Renal cortical epithelial cell (primary cell): Measurements from ENCODE around the gene ZNF335. TPM values are rescaled to one million over a fixed set of nuclear protein-coding genes. Genes with fewer than 3 reads are reported as not detected.
"Not testable (repeated sequence)": the region's sequence is repeated elsewhere in the genome, so short reads cannot be mapped to it uniquely, and the experiment has no call there.

ENCODE experiments used
- DNase-seq: peaks from one replicate; pipeline ENCODE4 v3.0.0-alpha.2; 2011; ENCODE audit warnings: low read depth
- total RNA-seq: library from RNA; depleted of rRNA; stranded (reverse); fragments of >200 nt; gene quantifications from 2 replicates; pipeline ENCODE4 v1.2.3, GENCODE V29; 2014

Gene ZNF335
- total RNA-seq, 1 donor from 2014 or later, result 16.1 TPM

DNA sequence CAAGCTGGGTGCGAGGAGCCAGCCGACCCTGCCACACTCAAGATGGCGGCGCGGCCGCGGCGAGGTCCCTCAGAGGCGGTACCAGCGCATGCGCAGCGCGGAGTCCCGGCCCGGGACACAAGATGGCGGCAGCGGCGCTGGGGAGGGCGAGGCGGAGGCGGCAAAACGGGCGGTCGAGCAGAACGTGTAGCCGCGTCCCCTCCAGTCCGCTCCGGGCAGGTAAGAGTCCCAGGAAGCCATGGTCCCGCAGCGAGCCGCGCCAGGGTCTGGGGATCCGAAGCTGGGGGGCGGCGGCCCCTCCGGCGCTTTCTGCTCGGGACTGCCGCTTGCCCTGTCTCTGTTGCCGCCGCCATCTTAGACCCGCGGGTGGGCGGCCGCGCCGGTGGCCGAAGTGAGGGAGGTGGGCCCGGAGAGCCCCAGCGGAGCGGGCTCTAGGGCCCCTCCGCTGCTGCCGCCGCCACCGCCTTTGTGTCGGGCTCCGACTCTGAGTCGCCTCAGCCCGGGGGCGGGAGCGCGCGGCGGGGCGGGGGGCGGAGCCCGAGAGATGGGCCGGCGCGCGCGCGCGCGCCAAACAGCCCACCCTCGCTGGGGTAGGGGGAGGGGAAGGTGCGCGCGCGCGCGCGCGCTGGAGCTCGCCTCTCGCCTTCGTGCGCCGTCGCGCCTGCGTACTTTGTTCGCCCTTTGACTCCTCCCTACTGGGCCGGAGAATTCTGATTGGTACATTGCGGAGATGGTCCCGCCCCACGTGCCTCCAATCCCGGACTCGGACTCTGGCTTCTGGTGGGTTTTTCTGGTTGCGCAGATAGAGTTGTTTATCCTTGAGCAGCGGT lies 37.2 kb downstream of the ZNF335 start, which contains the start of gene PCIF1:
Gene PCIF1, plus strand, starts transcription at position 98 of the 830 bp plus-strand sequence. CDS start 4,317 bp downstream, outside the sequence.
- peak; percentile 88 for DNase-seq

DNA sequence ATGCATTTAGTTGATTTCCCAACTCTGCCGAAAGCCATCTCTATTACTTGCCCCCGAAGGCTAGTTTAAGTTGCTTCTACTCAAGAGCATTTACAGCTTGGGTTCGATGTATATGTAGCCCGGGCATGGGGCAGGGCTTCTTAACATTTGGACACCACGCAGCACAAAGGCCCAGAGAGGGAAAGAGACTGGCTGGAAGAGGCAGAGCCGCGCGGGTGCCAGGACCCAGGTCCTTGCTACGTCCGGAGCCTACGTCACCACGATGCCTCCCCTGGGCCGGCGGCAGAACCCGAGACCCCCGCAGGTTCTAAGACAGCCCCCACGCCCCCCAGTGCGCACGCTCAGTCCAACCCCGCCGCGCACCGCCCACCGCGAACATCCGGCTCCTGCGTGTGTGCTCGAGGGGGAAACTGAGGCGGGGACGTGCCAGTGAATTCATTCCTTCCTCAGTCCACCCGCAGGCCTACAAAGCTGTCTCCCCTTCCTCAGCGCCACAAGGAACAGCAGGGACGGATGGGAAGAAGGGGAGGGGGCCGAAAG lies 37.9 kb downstream of the ZNF335 start:
- DNase-seq, result no peak

DNA sequence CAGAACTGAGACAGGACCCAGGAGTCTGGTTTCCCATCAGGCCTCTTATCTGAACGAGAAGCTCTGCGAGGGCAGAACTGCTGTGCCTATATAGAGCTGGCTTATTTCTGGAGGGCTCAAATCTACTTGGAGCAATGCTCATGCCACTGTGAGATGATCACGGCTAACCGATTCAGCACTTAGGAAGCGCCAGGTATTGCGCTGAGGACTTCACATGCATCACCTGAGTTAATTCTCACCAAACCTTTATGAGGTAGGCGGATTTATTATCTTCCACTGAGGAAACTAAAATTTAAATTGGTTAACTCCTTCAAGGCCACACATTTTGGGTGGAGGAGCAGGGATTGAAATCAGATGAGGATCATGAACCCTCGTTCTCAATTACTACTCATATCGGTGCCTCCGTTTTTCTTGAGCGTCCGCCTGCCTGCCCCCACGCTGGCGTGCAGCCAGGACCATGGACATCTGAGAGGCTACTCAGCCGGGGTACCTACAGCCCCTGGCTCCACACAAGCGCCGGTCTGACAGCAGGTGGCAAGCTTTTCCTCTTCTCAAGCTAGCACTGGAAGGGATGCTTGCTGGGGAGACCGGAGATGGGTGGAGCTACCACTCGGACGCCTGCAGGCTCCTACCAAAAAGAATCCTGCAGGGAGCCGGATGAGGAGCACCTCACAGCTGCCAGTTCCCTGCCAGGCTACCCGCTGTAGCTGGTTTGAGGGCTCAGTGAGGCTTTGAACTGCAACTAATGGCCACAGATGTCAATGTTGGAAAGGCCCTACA lies 38.5 kb downstream of the ZNF335 start:
- DNase-seq, result peak; percentile 79

DNA sequence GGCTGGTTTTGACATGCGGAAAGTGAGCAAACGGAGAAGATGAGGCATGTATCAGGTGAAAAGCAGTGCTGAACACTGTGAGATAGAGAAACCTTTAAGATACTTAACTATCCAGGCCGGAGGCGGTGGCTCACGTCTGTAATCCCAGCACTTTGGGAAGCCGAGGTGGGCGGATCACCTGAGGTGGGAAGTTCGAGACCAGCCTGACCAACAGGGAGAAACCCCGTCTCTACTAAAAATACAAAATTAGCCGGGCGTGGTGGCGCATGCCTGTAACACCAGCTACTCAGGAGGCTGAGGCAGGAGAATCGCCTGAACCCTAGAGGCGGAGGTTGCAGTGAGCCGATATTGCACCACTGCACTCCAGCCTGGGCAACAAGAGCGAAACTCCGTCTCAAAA lies 40.3 kb downstream of the ZNF335 start:
- not testable (repeated sequence) for DNase-seq

DNA sequence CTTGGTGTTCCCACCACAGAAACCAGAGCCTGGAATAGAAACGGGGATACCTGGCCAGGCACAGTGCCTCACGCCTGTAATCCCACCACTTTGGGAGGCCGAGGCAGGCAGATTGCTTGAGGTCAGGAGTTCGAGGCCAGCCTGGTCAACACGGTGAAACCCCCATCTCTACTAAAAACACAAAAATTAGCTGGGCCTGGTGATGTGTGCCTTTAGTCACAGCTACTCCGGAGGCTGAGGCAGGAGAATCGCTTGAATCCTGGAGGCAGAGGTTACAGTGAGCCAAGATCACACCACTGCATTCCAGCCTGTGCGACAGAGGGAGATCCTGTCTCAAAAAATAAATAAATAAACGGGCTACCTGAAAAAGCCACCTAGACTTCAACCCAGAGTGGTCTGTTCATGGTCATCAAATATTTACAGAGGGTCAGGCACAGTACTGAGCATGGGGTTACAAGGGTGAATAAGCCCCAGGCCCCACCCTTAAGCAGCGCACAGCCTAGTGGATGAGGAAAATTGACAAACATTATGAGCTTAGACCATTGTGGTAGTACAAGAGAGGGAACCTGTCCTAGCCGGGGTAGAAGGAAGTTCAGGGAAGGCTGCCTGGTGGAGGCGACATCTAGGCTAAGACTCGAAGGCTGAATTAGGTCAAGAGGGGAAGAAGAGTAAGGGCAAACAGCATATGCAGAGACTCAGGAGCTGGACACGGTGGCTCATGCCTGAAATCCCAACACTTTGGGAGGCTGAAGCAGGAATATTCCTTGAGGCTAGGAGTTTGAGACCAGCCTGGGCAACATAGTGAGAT lies 44.7 kb downstream of the ZNF335 start:
- no peak for DNase-seq

DNA sequence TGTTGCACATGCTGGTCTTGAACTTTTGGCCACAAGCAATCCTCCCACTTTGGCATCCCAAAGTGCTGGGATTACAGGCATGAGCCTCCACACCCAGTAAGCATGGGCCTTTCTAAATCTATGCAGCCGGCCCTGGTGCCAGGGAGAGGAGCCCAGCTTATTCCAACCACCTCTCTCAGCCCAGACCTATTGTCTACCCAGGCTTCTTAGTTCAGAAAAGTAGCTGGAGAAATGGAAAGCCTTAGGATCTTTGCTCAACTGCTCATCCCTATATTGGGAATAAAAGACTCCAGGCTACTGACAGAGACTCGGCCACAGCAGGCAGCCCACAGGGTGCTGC lies 45.3 kb downstream of the ZNF335 start:
- DNase-seq, result no peak

DNA sequence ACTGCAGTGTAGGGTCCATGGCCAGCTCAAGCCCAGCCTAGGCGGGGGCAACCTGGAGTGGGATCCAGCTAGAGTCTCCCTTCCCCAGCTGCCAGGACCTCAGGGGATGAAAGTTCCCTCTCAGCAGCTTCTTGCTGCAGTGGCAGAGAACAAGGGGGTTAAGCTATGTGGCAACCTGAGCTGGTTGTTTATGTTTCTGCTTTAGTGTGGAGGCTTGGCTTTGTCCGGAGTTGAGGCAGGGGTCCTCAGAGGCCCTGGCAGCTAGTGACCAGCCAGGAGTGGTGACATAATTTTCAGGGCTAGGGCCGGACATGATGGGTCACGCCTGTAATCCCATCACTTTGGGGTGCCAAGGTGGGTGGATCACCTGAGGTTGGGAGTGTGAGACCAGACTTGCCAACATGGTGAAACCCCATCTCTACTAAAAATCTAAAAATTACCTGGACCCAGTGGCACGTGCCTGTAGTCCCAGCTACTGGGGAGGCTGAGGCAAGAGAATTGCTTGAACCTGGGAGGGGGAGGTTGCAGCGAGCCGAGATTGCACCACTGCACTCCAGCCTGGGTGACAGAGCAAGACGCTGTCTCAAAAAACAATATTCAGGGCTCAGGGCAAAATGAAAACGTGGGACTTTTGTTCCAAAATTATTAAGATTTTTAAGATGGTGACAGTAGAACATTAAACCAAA lies 46.0 kb downstream of the ZNF335 start:
- DNase-seq, result no peak

DNA sequence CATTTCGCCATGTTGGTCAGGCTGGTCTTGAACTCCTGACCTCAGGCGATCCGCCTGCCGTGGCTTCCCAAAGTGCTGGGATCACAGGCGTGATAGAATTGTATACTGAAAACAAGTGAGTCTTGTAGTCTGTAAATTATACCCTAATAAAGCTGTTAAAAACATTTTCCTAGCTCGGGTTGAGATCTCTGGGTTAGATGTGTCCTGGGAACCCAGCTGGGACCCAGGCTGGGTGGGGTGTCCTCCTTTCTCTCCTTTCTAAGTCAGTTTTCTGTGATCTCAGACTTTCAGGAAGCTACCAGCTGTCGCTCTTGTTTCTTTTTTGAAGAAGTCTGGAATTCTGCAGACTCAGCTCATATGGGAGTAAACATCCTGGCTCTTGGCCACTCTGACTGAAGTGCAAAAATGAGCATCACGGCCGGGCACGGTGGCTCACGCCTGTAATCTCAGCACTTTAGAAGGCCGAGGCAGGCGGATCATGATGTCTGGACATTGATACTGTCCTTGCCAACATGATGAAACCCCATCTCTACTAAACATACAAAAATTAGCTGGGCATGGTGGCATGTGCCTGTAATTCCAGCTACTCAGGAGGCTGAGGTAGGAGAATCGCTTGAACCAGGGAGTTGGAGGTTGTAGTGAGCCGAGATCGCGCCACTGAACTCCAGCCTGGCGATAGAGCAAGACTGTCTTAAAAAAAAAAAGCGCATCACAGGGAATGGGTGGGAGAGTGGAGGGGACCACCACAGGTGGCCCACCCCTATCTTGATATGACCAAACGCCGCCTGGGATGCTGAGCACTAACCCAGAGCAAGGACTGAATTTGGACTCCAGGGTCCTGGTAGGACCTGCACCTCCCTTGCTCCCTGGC lies 47.4 kb downstream of the ZNF335 start:
- DNase-seq, result peak; percentile 41

DNA sequence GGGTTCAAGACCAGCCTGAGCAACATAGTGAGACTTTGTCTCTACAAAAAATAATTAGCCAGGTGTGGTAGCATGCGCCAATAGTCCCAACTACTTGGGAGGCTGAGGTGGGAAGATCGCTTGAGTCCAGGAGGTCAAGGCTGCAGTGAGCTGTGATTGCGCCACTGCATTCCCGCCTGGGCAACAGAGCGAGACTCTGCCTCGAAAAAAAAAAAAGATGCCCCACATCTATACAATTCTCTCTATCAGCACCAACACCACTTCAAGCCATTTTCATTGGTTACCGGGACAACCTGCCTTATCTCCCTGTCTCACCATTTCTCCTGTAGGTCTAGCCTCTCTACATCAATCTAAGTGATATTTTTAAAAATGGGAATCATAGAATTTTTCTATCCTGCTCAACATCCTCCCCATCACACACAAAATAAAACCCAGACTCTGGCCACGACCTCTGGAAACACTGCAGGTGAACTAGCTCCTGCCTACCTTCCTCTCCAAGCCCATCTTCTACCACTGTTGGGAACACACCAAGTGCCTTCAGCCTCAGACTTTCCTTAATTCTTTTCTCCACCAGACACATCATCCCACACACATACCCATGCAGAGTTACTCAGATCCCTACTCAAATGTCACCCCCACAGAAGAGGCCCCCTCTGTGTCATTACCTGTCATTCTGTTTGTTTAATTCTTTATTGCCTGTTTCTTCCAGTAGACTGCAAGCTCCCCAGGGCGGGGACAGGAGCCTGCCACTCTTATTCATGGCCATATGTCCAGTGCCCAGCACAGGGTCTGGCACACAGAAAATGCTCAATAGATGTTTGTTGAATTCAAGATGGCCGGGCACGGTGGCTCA lies 50.4 kb downstream of the ZNF335 start:
- peak; percentile 41 for DNase-seq

DNA sequence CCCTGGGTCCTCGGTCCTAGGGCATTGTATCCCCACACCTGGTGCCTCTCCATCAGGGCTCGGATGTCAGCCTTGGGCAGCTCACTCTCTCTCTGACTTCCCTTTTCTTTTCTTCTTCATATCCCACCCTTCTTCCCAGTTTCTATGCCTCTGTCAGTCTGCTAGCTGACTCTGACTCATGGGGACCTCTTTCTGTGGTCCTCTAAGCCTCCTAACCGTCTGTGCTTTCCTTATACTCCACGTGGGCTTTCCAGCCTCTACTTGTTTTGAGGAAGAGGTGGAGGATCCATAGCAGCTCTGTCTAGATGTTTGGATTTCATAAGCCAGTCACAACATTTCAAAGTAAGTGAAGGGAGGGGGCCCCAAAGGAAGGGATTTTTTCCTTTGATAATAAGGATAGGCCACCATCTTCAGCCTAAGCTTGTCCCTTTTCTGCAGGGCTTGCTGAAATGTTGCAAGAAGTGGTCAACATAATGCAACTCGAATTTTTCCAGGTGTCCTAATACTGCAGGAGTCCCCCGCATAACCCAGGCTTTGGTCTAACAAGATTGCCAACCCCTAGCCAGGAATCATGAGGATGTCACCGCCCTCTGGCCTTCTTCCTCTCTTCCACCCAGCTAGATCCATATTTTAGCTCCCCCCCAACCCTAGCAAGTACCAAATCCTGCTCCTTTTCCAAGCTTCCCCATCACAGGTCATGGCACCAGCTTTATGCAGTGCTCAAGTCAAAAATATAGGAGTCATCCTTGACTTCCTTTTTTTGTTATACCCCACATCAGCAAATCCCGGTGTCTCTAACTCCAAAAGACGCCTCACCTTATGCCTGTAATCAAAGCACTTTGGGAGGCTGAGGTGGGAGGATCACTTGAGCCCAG lies 51.3 kb downstream of the ZNF335 start:
- DNase-seq, result no peak

DNA sequence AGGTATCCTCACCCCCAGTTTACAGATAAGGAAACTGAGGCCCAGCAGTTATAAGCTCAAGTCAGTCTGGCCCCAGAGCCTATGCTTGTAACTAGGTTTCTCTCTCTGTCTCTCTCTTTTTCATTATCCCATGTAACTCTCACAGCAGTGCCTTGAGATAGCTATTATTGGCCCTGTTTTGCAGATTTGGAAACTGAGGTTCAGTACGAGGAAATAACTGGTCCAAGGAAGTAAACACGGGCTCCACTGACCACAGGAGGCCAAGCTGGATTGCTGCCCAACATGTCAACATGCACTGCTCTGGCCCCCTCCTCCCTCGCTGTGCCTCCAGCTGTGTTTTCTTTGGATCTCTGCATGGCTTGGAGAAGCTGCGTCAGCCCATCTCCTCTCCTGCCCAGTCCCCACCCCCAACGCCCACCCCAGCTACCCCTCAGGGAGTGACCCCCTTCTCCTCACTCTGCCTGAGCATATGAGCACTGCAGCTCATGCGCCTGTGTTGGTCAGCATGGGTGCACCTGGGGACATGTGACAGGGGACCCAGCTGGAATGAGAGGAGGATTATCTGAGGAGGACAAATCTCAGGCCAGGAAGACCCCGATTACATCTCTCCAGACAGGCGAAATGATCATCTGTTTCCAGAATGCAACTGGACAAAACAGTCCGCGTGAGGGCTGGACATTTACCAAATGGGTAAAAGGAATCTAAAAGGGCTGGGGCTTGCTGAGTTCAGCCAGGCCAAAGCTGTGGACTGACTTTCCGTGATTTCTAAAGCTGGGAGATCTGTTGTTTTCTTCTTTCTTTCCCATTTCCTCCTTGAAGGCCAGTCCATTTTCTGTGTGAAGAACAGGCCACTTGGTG lies 52.2 kb downstream of the ZNF335 start:
- DNase-seq, result peak; percentile 48

DNA sequence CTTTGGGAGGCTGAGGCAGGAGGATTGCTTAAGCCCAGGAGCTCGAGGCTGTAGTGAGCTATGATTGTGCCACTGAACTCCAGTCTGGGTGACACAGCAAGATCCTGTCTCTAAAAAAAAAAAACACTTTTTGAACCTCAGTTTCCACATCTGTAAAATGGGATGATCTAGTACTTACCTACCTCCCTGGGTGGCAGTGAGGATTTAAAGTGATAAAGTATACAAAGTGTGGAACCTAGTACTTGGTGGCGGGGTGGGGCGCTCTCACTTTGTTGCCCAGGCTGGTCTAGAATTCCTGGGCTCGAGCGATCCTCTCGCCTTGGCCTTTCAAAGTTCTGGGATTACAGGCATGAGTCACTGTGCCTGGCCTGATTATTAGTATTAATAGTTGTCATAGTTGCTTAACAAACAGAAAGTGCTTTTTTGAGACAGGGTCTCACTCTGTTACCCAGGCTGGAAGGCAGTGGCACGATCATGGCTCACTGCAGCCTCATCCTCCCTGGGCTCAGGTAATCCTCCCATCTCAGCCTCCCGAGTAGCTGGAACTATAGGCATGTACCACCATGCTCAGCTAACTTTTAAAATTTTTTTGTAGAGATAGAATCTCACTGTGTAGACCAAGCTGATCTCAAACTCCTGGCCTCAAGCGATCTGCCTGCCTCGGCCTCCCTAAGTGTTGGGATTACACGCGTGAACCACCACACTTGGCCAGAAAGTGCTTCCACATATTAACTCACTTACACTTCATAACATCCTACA lies 53.0 kb downstream of the ZNF335 start:
- DNase-seq, result no peak

DNA sequence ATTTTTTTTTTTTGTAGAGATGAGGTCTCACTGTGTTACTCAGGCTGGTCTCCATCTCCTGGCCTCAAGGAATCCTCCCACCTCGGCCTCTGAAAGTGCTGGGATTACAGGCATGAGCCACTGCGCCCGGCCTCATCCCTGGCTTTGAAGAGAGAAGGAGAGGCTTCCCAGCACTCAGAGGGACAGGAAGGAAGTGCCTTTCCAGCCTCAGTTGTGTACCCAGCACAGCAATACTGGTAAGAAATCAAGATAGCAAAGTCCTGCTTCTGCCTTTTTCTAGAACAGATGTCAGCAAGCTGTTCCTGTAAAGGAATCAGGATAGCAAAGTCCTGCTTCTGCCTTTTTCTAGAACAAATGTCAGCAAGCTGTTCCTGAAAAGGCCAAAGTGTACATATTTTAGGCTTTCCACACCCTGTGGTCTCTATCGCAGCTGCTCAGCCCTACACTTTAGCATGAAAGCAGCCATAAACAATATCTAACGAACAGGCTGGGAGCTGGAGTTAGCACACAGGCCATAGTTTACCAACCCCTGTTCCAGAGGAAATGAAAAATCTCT lies 53.7 kb downstream of the ZNF335 start:
- DNase-seq, result no peak

DNA sequence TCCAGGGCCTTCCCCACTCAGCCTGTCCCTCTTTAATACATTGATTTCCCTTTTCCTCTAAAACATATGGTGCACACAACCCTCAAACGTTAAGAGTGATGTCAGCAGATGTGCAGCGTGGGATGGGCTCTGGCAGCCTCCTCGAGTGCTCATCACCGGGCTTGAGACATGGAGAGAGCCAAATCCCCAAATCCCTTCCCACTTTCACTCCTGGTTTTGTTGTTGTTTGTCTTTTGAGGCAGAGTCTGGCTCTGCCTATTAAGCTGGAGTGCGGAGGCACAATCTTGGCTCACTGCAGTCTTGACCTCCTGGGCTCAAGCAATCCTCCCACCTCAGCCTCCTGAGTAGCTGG lies 54.2 kb downstream of the ZNF335 start:
- DNase-seq, result no peak

DNA sequence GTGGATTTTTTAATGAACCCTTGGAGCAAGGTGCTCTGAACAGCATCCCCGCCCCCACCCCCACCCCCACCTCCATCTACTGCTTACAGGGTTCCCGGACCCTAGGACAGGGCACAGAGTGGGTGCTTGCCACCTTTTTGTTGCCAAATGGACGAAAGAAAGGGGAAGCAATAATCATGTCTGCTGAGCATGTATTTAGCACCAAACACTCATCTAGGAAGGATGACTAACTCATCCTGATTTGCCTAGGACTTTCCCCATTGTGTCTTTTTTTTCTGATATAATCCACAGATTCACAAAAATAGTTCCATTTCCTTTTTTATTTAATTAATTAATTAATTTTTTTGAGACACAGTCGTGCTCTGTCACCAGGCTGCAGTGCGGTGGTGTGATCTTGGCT lies 58.9 kb downstream of the ZNF335 start:
- DNase-seq, result no peak

DNA sequence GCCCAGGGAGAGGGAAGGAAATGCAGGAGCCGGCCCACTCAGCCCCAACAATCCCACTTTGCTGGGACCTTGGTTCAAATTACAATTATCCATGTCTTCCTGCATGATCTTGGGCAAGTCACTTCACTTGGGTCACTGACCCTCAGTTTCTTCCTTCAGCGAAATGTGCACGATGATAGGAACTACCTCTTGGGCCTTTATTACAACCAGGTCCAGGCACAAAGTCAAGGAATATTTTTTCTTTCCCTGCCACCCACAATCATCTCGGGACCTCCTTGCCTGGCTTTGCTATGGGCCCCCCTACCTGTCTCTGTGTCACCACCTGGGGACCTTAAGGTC lies 59.7 kb downstream of the ZNF335 start:
- DNase-seq, result no peak
